SIG-M5 treated with dmso at 0.1 percent for 504 hours (cell line): ENCODE results near the gene MSX1.

Source experiments
- DNase-seq: peaks from one replicate; lab custom pipeline; 2025; ENCODE audit not compliant: unreplicated experiment; lab: John Stamatoyannopoulos, UW

Gene MSX1

GRCh38 chr4:4868758-4869723 is 9.6 kb downstream of the MSX1 start:
- no peak for DNase-seq

GRCh38 chr4:4869731-4870571 is 10.5 kb downstream of the MSX1 start:
- no peak for DNase-seq

DNA sequence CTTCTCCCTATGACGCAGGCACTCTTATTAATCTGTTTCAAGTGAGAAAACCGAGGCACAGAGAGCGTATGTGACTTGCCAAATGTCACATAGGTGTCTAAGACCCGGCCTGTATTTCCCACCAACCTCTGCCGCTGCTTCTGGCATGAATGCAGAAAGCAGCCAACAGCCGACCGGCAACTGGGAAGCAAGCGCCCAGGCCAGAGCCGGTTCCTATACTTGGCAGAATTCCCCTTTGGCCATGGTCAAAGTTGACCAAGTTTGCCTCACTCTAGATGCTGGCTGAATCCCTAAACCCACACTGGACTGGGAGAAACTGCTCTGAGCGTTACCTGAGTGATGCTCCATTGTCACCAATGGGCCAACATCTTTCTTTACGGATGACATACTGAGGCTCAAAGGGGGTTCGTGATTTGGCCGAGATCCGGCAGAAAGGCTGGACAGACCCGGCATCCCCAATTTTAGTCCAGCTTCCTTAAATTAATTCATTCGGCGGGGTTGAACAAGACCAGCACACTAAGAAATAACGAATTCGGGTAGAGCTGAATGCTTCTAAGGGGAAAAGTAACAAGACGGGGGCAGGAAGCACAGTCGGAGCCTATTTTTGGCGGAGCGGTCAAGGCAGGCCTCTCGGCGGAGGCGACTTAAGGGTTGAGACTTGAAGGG is 11.2 kb downstream of the MSX1 start:
- no peak for DNase-seq

- DNase-seq, result no peak
Measured at GRCh38 chr4:4871242-4871572, 11.7 kb downstream of the MSX1 start.

DNA sequence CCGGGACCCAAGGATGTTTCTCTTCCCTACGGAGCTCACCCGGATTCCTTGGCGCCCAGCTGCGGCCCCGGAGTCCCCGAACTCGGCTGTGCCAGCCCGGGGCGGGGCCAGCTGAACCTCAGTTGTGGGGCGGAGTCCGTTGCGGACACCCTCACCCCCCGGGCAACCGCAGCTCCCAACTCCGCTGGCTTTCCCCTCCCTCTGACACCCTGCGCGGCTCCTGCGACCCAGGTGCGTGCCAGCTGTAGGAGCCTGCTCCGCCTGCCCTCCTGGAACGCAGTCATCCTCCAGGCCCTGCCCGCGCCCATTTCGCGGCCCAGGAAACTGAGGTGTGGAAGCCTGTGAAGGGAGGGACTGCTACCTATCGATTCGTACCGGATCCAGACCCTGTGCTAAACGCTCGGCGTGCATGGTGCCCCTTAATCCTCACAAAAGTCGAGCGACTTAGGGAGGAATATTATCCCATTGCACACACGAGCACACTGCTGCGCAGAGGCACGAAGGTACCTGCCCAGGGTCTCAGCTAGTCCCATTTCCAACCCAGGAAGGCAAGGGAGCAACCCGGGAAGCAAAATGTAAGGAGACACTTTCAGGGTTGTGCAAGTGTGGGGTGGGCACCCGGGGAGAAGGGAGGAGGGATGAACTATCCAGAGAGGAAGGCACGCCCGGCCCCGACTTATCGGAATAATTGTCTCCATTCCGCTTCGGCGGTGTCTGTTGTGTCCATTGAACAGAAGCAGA is 12.3 kb downstream of the MSX1 start:
- no peak for DNase-seq

- DNase-seq, result no peak
Measured at GRCh38 chr4:4872314-4872903, 12.9 kb downstream of the MSX1 start.

- no peak for DNase-seq
Measured at GRCh38 chr4:4873203-4873602, 13.7 kb downstream of the MSX1 start.

- DNase-seq, result no peak
Measured at GRCh38 chr4:4874254-4874653, 14.8 kb downstream of the MSX1 start.

DNA sequence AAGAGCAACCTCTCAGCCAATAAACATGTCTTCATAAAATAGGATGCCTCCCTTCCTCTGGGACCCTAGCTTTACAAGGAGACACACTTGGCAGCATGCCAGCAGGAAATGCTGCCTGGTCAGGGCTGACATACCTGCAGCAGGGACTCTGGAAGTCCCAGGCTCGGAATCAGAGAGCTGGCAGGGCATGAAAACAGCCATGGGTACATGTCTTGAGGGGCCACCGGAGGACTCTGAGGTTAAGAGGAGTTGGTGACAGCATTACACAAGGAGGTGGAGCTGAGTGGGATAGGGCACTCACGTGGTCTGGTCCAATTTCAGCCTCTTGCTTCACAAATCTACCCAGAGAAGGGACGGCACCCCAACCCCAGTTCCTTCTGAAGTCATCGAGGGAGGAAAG is 15.7 kb downstream of the MSX1 start:
- DNase-seq, result no peak

DNA sequence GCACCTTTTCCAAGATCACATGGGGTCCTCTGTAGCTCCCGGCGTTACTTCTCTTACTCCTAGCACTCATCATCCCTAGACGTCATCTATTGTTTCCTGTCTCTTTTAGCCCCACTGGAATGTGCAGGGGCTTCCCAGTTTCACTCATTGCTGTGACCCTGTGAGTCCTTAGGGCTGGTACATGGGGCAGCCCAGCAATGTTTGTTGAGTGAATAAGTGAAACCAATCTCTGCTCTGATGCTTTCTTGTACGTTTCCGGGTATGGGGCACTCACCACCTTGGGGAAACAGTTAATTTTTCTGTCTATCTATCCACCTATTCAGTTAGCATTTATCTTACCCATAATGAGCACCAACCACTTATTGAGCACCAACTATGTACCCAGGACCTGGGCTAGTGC is 16.1 kb downstream of the MSX1 start:
- DNase-seq, result no peak

- no peak for DNase-seq
Measured at GRCh38 chr4:4876945-4877661, 17.6 kb downstream of the MSX1 start.

DNA sequence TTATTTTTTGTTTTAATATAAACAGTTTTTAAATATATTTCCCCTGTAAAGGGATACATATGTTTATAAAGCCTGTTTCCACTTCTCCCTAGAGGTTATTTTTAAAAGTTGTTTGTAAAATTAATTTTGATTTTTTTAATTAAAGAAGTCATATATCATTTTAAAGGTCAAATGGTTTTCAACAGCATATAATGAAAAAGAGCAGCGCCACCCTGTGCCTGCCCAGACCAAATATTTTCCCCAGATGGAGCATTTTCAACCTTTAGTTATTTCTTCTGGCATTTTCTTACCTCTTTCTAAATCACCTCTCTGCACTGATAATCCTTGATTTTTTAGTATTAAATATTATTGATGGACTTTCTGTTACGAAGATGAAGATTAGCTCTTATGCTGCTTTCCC is 21.0 kb downstream of the MSX1 start:
- DNase-seq, result no peak

DNA sequence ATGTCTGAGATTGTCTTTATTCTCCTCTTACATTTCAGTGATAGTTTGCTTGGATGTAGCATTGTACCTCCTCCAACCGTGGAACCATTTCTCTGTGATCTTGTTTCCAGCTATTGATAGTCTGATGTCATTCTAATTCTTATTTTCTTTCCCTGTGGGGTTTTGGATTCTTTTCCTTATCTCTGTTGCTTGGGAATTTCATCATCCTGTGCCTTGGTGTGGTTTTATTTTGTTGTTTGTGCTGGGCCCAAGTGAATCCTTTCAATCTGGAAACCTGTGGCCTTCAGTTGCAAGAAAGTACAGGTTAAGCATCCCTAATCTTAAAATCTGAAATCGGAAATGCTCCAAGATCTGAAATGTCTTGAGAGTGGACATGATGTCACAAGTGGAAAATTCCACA is 22.0 kb downstream of the MSX1 start:
- DNase-seq, result no peak

GRCh38 chr4:4884611-4885010 is 25.1 kb downstream of the MSX1 start:
- no peak for DNase-seq

- DNase-seq, result no peak
Measured at GRCh38 chr4:4887426-4887825, 28.0 kb downstream of the MSX1 start.

DNA sequence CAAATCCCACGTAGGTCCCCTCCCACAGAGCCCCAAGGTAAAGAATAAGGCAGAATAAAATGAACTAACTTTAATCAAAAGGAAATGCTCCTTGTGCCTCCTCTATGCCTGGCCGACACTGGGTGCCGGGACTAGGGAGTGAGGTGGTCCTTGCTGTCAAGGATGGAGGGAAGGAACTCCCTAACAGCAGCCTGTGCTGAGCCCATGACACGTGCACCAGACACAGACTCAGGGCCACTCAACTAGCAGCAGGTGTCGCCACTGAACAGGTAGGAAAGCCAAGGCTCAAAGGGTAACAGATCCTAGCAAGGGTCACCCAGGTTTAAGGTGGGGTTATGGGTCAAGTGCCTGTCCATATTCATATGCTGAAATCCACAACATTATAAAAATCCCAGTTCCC is 29.2 kb downstream of the MSX1 start:
- DNase-seq, result no peak

- no peak for DNase-seq
Measured at GRCh38 chr4:4889781-4890180, 30.3 kb downstream of the MSX1 start.

DNA sequence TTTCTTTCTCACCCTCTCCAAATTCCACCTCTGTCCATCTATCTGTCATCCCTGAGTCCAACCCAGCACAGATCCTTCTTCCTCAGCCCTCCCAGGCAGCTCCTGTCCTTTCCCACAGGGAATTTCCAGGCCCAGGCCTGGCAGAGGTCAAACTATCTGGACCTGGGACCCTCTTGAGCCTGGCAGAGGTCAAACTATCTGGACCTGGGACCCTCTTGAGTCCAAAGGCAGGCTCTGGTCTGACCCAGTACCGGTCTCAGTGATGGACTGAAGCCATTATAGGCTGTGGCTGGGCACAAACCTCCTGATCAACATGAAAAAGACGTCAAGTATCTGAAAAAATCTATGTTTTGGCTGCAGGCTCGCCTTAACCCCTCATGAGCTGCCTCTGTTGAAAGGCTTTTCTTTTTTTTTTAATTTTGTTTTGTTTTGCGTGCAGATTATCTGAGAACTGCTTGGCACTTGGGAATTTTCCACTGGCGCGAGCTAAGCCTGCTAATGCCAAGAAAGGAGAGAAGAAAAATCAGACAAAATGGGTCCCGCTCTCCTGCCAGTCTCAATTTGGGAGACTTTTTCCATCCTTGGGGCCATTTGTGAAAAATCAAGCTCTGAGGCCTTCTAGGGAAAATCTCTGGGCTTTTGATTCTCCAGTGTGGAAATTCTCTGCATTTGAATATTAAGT is 31.2 kb downstream of the MSX1 start:
- no peak for DNase-seq

- no peak for DNase-seq
Measured at GRCh38 chr4:4893721-4894120, 34.3 kb downstream of the MSX1 start.
